NCI-H510A treated with DMSO at 0.1 percent for 48 hours (cell line): ENCODE data around the gene IKBKE.

Experiments
- DNase-seq: peaks from one replicate; lab custom pipeline; 2025; lab: John Stamatoyannopoulos, UW

Gene IKBKE

GRCh38 chr1:206469933-206470691, at the start of gene IKBKE:
TSS of gene IKBKE (plus strand) at chr1:206470476. CDS start at chr1:206473228, 2,752 bp downstream.
- peak; percentile 65 for DNase-seq

GRCh38 chr1:206421616-206422340, 48.5 kb upstream of the IKBKE start:
- no peak for DNase-seq

GRCh38 chr1:206422525-206422924, 47.8 kb upstream of the IKBKE start:
- no peak for DNase-seq

- no peak for DNase-seq
These were observed 43.0 kb upstream of the IKBKE start for GRCh38 chr1:206427291-206427690.

GRCh38 chr1:206429421-206429820, 40.9 kb upstream of the IKBKE start:
- DNase-seq = peak; percentile 10

- peak; percentile 52 for DNase-seq
These were observed 40.0 kb upstream of the IKBKE start for GRCh38 chr1:206430031-206430983.

GRCh38 chr1:206435445-206435844, 34.8 kb upstream of the IKBKE start:
- no peak for DNase-seq

GRCh38 chr1:206438554-206438953, 31.7 kb upstream of the IKBKE start:
- DNase-seq = no peak

- no peak for DNase-seq
These were observed 31.1 kb upstream of the IKBKE start for GRCh38 chr1:206439205-206439604.

GRCh38 chr1:206441336-206441967, 28.8 kb upstream of the IKBKE start:
- DNase-seq = no peak

GRCh38 chr1:206442101-206442500, 28.2 kb upstream of the IKBKE start:
- no peak for DNase-seq

- DNase-seq = no peak
These were observed 25.2 kb upstream of the IKBKE start for GRCh38 chr1:206445116-206445515.

- no peak for DNase-seq
These were observed 24.3 kb upstream of the IKBKE start for GRCh38 chr1:206445911-206446356.

GRCh38 chr1:206446688-206447421, 23.4 kb upstream of the IKBKE start:
- DNase-seq = no peak

- no peak for DNase-seq
These were observed 22.9 kb upstream of the IKBKE start for GRCh38 chr1:206447422-206447765.

GRCh38 chr1:206447792-206448191, 22.5 kb upstream of the IKBKE start:
- DNase-seq = no peak

GRCh38 chr1:206448471-206448870, 21.8 kb upstream of the IKBKE start:
- no peak for DNase-seq

- DNase-seq = no peak
These were observed 20.7 kb upstream of the IKBKE start for GRCh38 chr1:206449565-206449964.

- DNase-seq = no peak
These were observed 20.0 kb upstream of the IKBKE start for GRCh38 chr1:206450281-206450680.

- no peak for DNase-seq
These were observed 19.1 kb upstream of the IKBKE start for GRCh38 chr1:206451134-206451686.

GRCh38 chr1:206453111-206453510, 17.2 kb upstream of the IKBKE start:
- no peak for DNase-seq
